Activated CD4-positive, alpha-beta T cell treated with anti-CD3 and anti-CD28 coated beads for 24 hours (primary cell): Measurements from ENCODE around the gene RBM43.

Experiments
- DNase-seq, 2 donors: peaks; one replicate each; pipeline ENCODE4 v3.0.0-alpha.2; 2020; ENCODE audit warnings: low read depth in 2 of 2

RBM43 gene

DNA sequence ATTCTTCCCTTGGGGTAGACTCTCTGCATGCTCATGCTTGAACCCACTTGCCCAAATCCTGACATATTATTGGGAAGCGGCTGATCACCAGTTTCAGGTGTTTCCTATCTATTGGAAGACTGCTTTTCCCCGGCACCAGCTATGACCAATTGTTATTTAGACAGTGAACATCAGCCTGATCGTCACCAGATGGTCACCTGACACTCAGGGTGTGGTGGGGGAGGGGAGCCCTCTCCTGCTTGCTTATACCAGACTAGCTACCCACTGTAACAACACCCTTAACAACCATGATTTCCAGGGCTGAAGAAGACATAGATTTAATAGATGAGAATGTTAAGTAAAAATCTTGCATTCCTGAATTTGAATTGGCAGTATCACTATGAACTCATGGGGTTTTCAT, 44.3 kb downstream of the RBM43 start:
- DNase-seq: no peak

DNA sequence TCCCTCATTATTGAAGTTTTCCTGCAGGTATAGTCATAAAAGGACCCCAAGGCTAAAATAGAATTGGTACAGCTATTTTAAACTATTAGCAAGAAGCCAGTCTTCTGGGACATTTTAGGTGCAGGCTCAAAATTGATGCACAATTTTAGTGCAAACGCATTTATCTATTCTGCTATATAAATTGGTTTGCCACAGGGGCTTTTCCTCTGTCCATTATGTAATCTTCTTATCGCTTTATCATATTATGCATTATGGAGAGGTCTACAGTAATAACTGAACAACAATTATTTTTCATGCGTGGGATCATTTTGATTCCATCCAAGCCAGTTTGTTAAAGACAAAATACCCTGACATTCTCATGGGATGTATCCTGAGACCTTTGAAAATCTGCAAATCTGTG, 54.6 kb downstream of the RBM43 start:
- no peak for DNase-seq

DNA sequence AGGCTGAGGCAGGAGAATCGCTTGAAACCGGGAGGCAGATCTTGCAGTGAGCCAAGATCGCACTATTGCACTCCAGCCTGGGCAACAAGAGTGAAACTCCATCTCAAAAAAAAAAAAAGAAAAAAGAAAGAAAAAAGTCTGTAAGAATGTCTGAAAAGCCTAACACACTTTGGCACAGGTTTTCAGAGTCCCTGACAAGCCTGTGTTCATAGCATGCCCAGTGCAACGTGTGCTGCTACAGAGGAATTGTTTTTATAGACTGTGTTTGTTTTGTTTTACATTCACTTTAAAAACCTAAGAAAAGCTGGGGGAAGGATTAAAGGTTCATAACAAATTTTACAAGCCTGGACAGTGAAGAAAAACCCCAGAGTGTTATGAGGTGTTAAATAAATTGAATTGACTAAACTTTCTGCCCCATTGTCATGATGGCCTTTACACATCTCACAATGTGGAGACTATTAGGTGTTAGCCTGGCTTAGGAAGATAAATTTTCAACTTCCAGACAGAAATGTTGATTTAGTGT, 55.2 kb downstream of the RBM43 start:
- no peak for DNase-seq

DNA sequence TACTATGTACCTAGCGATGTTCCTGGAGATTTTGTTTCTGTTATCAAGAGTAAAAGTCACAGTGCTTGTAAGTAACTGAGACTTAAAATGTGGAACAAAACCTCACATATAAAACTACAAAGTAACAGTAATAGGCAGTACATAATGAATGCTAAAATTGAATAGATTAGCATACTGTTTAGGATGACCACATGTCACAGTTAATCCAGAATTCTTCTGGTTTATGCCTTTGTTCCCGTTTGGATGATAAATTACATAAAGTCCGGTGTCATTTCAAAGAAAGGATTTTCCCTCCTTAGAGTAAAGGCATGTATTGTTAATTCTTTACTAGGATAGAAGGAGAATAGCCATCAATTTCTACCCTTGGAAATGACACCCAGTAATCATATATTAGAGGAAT, 56.1 kb downstream of the RBM43 start:
- no peak for DNase-seq

DNA sequence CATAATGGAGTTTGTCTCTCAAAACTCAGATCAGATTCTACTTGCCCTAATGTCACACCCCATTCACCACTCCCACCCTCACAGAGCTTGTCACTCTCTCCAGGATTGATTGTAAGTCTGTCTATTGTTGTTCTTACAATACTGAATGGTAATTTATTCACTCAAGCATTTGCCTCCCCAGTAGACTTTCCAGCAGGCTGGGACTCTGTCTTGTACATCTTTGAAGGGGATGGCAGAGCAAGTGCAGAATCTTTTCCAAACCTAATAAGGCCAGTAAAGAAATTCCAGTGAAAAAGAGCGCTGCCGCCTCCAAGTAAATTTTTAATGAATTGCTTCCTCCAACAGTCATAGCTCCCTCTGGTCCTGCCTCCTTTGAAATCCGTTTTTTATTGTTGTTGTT, 56.9 kb downstream of the RBM43 start:
- DNase-seq: no peak

DNA sequence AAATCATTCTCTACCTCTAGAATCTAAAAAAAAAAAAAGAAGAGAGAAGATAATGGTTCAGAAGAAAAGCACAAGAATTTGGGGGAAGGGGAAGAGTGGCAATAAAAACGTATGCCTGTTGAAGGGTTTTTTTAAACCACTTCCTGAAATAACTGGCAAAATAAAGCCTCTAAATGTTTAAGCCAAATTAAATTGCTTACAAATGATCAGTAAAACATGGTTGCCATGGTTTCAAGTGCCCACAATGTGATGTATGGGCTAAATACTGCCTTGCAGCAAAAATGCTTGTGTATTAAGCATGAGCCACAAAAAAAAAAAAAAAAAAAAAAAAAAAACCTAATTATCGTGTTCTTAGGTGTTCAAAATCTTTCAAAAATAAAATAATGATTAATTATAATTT, 60.8 kb downstream of the RBM43 start:
- DNase-seq: no peak

DNA sequence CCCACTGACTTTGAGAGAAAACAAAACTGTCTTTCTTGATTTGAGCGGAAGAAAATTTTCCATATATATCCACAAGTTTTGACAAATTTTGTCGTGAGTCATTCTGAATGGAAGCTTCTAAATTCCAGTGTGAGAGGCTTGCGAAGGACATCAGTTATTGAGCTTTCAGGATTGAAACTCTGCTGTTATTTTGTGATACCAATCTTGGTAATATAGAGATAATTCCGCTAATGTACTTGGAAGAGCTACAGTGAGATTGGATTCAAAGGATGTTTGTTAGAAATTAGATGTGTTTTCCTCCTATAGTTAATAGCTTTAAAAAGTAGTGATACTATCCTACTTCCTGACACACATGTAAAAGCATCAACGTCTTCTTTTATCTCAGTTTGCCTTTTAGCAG, 61.4 kb downstream of the RBM43 start:
- DNase-seq: no peak

DNA sequence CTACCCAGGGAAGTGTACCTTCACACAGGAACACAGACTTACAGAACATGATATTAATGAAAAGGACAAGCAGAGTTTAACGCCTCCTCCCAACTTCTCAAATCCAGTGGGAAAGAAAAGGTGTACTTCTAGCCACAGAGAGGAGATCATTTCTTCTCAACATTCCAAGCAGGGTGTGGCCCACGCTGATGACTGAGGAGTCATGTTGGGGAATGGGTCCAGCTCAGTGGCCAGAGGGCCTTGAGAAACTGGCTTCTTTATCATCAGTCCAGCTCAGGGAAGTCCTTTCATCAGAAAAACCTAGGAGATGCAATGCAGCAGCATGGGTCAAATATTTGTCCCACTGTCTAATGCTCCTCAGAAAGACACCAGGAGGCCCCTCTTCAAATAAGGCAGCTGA, 63.0 kb downstream of the RBM43 start:
- no peak for DNase-seq
